Stimulated activated CD4-positive, alpha-beta T cell treated with anti-CD3 and anti-CD28 coated beads, Interleukin-12 subunit alpha, Interleukin-12 subunit beta, amount 100 ng/mL, for 4 hours (primary cell): ENCODE data around the gene ANKLE2.

Experiments
- DNase-seq: peaks from one replicate; pipeline ENCODE4 v3.0.0-alpha.2; 2020

The ANKLE2 gene

GRCh38 chr12:132677492-132677891, 84.1 kb downstream of the ANKLE2 start:
- DNase-seq, result no peak

DNA sequence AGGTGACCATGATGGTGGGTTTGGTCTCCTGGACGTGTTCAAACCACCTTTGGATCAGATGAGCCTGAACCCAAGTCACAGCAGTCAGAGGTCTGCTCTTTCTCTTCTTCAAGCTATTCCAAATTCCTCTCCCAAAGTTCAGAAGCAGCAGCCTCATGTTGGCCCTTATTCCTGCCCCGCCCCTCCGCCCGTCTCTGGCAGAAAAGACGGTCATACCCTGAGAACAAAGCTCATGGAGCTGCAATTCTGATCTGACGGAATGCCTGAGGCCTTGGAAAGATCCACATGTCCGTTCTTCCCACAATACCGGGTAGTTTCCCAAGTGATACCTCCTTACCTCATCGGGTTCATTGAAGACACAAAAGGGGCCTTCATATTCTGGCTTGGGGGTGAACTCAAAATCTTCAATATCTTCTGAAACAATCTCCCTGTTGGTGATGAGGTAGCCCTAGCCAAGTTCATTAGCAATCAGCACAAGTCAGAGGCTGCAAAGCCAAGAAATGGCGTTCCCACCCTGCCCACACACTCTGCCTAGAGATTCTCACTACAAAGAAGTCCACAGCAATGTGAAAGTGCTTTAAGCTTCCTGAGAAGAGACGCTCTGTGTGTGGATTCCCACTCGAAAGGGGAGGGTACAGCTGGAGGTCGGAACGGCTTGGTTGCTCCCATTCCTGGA, 85.7 kb downstream of the ANKLE2 start:
- DNase-seq, result no peak
